GM19468 (cell line): ENCODE data around the gene RAD51B.

Experiments
- ATAC-seq: cut with Tn5 transposase; IDR thresholded peaks from one replicate; pipeline ENCODE4 v1.9.1; 2021; ENCODE audit warnings: mild to moderate bottlenecking, moderate library complexity, moderate number of reproducible peaks; ENCODE audit not compliant: unreplicated experiment; ENCODE audit errors: extremely low read depth

The RAD51B gene

GRCh38 chr14:68458840-68459469, 639.4 kb downstream of the RAD51B start:
- ATAC-seq: no peak

DNA sequence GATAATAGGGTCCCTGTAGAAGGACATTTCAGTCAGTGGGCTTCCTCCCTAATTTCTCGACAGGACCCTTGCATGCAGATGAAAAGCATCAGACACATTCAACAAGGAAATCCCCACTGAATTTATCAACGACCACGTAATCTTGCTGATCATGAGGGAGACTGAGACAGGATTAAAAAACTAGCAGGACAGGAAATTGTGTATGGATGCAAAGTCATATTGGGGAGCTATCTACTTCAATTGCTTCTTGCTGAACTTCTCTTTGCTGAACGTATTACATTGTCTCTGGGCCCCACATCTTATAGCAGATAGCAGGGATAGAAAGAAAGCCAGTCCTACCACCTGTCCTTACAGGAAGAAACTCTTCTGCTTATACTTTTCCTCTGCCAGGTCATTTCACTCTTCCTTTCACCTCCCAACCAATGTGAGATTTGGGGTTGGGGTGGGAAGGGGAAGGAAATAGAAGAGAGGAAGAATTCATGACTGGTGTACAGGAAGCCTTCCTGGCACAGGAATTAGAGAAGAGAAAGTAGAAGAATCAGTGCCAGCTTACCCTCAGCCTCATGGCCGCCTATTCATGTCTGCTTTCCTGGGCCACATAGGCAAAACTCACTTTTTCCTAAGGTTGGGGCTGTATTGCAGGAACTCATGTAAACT, 640.0 kb downstream of the RAD51B start:
- ATAC-seq: no peak

GRCh38 chr14:68460541-68460940, 641.0 kb downstream of the RAD51B start:
- ATAC-seq: no peak

DNA sequence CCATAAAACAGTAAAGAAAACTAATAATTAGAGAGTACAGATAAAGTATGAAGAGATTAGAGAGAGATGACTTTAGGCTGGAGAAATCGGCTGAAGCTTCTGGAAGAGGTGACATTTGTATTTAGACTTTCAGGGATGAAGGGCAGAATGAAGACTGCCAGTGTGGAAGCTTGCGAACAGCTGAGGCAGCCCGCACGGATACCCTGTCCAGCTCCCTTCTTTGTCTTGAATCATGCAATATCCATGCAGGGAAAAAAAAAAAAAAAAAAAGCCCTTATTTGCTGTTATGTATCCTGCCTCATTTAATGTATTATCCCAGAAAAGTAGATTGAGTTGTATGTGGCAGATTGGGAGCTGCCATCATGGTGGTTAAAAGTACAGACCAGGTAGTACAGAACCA, 641.5 kb downstream of the RAD51B start:
- no peak for ATAC-seq

DNA sequence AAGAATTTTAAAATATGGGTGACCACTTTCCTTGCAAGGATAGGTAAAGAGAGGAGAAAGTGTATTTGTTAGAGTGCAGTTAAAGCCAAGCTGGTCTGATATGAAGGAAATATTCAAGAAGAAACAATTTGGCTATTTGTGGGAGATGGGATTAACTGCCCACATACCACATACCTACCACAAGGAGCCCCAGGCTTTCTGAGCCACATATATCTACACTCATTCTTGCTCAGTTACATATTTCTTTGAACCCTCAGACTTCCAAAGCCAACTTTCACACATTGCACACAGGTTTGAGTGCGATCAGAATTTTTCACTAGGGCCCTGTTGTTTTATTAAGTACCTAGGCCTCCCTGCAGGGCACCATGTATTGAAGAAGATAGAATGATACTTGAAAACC, 643.1 kb downstream of the RAD51B start:
- no peak for ATAC-seq

GRCh38 chr14:68463299-68463698, 643.7 kb downstream of the RAD51B start:
- no peak for ATAC-seq

DNA sequence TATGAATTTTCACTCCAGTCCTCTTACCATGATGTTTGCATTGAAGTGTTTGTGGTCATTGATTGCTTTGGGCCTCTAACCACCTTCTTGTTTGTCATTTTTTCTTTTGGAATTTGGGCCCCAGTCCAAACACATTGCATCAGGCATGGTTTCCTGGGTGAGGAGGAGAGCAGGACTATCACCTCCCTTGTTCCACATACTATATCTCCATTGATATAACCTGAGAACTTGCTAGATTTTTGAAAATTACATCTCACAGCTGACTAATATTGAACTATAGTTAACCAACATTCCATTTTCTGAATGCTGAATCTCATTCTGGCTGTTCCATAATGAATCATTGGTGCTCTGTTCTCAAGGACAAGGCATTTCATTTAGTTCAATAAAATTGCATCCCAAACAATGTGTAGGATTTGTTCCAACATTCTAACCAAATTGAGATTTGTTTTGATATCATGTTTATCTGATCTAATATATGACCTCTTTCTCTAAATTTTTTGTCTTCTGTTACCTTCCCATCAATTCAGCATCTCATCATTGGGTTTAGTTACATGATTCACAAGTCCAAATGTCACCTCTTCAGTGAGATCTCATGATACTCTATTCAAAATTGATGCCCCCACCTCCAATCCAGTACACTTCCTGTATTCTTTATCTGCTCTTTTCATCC, 644.3 kb downstream of the RAD51B start:
- ATAC-seq: no peak

- ATAC-seq: no peak
Measured at GRCh38 chr14:68464711-68465110, 645.1 kb downstream of the RAD51B start.

DNA sequence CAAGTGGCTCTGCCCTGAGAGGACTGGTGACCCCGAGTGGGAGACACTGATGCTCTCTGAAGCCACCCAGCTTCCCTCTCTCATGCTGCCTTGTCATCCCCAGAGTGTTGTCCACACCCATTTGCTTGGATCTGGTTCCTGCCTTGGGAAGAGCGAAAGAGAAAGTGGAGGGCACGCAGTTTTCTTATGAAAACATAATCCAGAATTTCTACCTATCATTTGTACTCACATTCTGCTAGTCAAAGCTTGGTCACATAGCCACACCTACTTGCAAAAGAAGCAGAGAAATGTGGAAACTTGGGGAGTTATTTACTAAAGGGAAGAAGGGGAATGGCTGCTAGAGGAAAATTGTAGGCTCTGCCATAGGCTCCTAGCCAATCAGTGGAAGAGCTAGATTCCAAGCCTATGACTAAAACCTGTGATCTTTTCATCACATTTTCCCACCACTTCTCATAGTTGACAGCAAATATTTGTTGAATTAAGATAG, 647.0 kb downstream of the RAD51B start:
- ATAC-seq: no peak

GRCh38 chr14:68467425-68467824, 647.8 kb downstream of the RAD51B start:
- ATAC-seq: no peak

DNA sequence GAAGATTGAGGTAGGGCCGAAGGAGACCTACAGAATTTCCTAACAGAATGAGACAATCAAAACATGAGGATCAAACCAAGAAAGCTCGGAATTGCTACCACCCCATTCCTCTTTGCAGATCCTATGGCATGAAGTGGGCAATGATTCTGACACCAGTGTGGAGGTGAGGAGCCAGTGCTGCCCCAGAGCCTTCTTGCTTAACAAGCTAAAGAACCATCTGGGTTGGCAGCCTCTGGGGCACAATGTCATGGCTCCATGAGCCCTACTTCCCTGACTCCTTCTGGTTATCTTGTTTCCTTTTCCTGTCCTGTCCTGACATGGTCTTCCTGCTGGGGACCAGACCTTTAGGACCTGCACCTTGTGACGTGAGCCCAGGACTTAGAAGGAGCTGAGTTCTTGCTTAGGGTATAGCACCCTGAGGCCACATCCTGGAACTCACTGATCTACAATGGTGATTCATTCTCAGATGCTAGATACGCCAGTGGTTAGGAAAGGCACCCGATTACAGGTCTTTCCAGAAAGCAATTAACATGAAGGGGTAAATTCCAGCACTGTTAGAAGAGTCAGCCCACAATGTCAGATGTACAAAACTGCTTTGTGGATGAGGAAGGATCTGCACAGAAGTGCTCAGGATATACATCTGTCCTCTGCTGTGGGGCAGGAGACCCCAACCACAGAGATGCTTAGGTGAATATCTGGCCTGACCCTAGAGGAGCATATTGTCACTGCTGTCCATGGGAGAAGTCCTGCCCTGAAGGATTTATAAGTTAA, 649.0 kb downstream of the RAD51B start:
- ATAC-seq: no peak

DNA sequence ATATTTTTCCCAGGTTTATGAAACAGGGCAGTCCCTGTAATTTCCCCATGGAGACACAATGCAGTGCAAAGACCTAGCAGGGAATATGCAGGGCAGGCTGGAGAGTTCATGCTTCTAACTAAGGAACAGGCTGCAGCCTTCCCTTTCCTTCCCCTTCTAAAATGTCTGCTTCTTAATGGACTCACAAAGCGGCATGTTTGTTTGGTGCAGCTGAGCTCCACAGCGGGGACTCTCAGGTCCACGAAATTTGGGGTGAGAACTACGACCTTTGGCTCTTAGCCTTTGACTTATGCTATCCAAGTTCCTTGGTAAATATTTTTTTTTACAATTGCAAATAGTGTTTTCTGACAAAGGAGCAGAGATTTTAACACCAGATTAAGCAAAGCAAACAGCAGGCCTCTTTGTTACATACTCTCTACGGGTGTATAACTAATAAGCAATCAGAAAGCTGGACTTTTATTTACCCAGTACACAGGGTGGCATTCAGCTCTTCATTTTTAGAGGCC, 649.7 kb downstream of the RAD51B start:
- ATAC-seq: no peak

DNA sequence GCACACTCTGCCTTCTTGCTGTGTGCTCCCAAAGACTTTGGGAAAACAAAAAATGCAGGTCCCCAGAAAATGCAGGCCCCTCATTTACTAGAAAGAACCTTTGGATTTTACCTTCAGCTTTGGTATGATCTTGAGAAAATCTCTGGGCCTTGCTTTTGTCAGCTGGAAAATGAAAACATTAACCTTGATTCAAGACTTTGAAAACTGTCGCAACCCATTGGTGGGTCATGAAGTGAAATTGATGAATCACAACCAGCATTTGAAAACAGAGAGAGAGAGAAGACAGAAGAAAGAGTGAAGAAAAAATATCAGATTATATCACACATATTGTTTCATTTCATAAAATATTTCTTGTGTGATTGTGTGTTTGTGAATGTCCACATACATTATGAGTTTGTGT, 650.8 kb downstream of the RAD51B start:
- ATAC-seq: no peak

DNA sequence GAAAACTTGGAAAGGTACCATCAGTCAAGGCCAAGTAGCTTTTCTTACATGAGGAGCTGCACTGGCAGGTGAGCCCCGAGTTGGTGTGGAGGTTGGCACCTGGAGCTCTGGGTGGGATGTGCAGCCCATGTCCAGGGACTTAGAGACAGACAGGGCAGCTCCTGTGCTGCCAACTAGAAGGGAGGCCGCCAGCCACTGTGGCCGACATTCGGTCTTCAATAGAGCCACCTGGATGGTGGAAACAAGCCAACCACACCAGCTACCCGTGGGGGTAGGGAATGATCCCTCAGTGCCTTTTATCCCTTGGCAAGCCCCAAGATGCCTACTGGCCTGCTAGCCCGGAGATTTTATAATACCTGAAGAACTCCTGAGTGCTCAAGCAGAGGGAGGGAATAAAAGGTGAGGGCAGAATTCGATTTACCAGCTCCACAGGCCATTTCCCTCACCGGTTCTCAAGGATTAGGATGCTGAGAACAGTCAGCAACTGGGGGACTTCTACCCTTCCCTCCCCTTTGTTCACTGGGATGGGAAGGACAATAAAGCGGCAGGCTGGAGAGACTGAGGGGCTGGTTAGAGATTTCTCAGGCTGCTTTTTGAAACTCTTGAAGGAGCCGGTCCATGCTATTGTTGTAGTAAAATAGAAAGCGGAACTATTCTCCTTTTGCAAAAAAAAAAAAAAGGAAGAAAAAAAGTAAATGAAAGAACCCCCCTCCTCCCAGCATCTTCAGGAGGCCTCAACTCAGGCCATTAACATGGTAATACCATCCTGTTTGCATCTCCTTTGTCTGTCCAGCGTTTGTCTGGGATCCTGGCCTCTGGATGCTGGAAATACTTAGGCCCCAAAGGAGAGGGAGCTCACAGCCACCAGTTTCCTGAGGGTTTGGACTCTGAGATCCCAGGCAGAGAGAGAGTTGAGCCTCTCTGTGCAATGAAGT, 651.7 kb downstream of the RAD51B start:
- no peak for ATAC-seq

DNA sequence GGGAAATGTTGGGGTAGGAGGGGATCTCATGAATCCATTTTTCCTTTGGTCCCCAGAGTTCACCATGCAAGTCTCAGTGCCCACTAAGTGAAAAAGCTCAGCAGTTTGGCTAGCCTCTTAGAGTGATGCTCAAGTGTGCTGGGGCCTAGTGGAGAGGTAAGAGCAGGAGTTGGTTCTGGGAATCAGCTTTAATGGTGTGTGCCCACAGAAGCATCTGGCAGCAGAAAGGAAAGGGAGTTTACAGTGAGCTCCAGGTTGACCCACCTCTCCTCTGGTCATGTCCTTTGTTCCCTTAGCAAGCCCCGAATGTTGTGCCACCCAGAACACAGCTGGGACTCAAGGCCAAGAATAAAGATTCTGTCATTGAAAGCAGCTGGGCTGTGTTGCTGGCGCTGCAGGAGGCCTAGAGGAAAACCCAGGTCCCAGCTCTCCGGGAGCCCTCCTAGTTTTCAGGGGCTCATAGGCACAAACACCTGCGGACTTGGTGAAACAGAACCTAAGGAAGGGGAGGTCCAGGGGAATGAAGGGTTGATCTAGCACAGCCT, 652.5 kb downstream of the RAD51B start:
- ATAC-seq: no peak

DNA sequence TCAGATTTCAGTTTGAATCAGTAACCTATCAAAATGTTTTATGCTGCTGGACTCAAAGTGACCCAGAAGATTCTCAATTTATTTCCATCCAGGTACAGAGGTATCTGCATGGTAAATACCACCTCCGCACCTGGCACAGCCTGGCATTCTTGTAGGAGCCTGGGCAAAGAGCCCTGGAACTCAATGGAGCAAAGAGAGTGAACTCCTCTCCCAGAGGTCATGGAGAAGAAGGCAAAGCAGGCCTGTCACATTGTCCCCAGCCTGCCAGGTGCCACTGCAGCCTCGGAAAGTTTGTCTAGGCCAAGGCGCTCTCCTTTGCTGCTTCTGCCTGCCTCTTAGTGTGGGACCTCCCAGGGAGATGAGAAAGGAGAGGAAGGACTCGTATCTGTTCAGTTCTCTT, 653.5 kb downstream of the RAD51B start:
- ATAC-seq: no peak

DNA sequence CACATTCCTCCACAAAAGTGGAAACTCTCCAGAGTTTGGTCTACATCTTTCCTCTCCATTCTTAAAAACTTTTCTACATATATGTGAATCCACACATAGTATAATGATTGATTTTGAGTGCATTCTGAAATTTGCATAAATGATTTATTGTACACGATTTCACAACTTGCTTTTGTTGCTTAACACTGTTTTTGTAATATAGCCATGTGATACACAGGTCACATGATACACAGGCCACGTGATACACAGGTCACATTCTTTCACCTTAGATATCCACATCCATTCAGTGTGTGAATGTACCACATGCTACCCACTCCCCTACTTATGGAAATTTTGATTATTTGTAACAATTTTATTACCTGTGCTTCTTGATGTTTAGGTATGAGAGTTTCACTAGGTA, 654.2 kb downstream of the RAD51B start:
- ATAC-seq: no peak

DNA sequence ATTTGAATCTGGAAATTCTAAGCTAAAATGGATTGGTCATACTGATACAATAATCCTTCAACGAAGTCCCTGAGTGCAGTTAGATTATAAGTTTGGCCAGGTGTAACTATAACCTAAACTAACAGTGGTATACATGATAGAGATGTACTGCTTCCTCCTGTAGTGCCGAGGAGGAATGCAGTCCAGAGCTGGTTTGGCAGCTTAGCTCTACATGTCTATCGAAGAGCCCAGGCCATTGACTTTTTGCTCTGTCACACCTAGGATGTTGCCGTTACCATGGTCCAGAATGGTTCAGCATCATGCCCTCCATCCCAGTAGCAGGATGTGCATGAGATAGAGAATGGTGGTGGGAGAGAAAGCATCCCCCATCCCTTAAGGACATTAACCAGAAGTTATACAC, 655.2 kb downstream of the RAD51B start:
- no peak for ATAC-seq

DNA sequence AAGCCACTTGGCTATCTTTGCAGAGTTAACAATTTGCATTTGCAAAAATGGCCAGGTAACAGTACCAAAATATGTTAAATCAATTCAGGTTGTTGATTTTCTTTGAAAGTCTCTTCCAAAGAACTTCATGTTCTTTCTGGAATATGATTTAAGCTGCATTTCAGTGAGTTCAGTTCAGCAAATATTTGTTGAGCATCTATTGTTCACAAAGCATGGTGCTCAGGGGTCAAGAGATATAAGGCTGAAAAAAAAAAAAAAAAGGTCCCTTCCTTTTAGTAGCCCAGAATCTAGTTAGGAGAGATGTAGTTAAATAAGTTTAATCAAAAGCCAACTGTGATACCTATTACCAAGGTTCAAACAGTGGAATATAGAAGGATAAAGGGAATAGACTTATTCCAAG, 656.2 kb downstream of the RAD51B start:
- ATAC-seq: no peak
